ENCODE data around the gene TRMT44.

TRMT44 gene, protein sequence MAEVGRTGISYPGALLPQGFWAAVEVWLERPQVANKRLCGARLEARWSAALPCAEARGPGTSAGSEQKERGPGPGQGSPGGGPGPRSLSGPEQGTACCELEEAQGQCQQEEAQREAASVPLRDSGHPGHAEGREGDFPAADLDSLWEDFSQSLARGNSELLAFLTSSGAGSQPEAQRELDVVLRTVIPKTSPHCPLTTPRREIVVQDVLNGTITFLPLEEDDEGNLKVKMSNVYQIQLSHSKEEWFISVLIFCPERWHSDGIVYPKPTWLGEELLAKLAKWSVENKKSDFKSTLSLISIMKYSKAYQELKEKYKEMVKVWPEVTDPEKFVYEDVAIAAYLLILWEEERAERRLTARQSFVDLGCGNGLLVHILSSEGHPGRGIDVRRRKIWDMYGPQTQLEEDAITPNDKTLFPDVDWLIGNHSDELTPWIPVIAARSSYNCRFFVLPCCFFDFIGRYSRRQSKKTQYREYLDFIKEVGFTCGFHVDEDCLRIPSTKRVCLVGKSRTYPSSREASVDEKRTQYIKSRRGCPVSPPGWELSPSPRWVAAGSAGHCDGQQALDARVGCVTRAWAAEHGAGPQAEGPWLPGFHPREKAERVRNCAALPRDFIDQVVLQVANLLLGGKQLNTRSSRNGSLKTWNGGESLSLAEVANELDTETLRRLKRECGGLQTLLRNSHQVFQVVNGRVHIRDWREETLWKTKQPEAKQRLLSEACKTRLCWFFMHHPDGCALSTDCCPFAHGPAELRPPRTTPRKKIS
- 24.3 to 38.3 (median 24.5) reads per million in 3 experiments for total RNA-seq

DNA sequence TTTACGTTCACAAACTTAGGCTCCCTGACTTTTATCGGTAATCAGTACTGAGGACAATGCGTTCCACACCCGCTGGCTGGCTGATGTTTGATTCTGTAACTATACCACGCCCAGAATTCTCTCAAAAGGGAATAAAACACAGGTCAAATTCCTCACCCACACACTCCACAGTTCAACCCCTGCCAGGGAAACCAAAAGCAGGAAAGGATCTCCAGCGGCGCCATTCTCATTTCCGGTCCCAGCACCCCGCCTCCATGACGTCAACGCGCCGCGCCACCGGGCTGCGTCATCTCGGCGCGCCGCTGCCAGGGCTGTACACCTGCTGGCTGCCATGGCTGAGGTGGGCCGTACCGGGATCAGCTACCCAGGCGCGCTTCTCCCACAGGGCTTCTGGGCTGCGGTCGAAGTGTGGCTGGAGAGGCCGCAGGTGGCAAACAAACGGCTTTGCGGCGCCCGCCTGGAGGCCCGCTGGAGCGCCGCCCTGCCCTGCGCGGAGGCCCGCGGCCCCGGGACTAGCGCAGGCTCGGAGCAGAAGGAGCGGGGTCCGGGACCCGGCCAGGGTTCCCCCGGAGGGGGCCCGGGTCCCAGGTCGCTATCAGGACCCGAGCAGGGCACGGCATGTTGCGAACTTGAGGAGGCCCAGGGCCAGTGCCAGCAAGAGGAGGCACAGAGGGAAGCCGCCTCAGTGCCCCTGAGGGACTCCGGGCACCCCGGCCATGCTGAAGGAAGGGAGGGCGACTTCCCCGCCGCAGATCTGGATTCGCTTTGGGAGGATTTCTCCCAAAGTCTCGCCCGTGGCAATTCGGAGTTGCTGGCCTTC, at the start of gene TRMT44, which contains the start of gene ACOX3:
Gene TRMT44, plus strand, starts transcription at position 286 of the 820 bp plus-strand sequence. Its CDS starts 46 bp downstream, at position 332.
Gene ACOX3, minus strand, starts transcription at position 232 of the 820 bp plus-strand sequence. CDS start 24,202 bp downstream, outside the sequence.
- peak; percentile 95 for DNase-seq

DNA sequence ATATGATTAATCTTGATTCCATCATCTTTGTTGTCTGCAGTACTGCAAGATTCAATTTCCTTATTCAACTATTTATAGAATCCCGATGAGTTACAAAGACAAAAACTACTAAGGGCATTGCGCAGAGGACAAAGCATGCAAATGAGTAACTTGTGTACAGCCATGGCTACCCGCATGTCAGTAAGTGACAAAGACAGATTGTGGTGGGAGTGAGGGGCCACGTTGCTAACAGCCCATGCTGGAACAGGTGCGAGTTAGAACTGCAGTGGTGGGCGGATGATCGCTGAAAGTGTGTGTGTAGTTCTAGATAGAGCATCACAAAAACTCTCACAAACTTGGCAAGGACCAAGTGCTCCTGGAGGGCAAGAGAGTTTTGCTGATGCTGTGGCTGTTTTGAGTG, 49.5 kb upstream of the TRMT44 start:
- no peak for DNase-seq

DNA sequence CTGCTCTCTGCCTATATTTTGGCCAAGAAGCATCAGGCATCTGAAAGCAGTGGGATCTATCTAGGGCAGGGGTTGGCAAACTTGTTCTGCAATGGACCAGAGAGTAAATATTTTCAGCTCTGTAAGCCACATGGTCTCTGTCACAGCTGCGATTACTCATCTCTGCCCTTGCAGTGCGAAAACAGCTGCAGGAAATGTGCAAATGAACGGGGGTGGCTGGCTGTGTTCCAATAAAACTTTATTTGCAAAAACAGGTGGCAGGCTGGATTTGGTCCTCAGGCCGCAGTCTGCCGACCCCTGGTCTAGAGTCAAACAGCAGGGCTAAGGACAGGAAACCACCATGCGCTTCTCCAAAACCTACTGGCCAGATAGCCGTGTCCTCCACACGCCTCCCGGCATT, 48.6 kb upstream of the TRMT44 start:
- DNase-seq, result no peak

DNA sequence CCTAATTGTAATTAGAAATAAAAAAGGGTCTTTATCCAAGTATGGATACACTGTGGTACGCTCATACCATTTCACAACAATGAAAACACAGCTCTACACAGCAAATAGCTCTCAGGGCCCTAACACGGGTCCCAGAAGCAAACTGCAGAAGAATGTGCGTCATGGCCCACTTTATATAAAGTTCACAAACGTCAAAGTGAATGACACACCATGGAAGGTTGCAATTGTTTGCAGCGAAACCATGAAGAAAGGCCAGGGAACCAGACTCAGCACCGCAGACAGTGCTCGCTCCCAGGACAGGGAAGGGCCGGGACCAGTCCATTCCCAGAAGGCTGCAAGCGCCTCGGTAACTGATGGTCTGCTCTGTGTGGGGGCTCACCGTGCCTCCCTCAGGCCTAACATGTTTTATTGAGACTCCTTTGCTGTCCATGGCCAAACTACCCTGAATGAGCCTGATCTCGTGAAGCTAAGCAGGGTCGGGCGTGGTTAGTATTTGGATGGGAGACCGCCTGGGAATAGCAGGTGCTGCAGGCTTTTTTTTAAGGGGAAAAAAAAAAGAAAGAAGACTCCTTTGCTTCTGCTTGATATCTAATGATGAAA, 47.9 kb upstream of the TRMT44 start:
- DNase-seq, result no peak

DNA sequence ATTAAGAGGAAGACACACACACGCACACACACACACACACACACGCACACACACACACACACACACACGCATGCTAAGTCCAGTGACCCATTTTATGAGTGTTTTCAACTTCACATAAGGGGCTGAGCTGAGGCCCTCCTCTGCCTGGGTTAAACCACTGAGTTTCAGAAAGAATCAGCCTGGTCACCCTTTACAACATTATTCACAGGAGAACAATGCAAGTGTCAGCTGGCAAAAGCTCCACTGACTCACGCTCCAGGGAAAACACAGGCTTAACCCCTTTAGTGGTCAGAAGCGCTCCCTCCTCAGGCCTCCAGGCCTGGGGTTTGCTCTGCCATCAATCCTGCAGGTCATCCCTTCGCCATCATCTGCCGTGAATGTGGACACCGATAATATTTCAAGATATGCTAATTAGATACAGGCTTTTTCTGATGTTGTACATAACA, 47.0 kb upstream of the TRMT44 start:
- no peak for DNase-seq

DNA sequence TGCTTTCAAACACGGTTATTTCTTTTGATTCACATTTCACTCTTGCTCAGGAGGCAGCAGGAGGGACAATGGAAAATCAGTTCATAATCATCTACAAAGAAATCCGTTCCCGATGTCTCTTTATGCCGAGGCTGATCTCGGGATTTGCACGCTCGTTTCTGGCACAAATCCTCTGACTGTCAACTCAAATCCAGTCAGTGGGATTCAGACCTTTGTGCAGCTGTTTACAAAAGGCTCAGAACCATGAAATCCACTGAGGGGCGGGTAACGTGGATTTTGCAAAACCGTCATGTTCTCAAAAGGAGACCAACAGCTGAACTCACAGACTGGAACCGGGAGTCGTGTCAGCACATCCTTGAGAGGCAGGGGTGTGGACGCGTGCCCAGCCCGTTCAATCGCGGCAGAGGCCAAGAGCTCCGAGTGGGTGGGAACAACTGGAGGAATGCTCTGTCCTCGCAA, 46.5 kb upstream of the TRMT44 start:
- DNase-seq, result no peak

DNA sequence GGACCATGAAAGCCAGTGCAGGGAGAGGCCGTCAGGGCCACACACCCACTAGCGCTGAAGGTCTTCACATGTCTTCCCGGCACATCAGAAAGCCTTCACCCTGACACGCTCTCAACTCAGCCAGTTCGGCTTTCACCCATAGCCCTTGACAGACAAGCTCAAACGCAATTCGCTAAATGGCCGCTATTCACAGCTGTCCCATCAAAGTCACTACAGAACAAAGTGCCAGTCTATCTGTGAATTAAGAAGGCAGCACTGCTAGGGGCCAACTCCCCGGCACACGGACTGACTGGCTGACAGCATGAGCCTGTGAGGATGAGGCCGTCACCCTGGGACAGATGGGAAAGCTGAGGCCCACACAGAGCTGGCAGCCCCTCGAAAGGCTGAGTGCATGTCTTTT, 45.8 kb upstream of the TRMT44 start:
- no peak for DNase-seq

DNA sequence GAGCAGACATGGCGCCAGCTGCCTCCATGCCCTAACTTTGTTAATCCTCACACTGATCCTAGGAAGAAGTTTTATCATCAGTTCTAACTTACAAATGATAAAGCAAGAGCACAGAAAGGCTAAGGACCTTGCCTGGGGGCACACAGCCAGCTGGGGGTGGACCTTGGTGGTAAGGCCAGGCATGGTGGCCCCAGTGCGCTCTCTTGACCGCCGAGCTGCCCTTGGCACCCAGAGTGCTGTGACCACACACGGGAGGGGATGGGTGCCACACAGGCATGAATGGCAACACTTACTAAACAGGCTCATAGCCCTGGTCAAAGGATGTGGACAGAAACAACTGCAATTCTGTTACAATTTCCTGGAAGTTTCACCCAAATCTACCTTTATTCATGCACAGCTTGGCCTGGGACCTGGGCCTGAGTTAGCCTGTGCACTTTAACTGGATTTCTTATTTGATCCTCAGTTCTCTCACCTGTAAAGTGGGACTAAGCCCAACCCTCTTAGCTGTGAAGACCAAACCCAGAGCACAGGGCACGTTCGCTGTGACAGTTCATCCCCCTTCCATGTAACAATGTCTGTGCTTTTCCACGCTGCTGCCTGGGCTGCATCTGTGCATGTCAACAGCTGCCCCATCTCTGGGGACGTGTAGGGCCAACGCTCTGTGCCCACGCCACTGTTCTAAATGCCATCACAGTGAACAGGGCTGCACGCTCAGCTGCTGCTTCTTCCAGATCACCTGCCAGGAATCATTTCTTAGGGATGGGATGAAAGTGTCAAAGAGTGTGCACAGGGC, 44.9 kb upstream of the TRMT44 start:
- no peak for DNase-seq

DNA sequence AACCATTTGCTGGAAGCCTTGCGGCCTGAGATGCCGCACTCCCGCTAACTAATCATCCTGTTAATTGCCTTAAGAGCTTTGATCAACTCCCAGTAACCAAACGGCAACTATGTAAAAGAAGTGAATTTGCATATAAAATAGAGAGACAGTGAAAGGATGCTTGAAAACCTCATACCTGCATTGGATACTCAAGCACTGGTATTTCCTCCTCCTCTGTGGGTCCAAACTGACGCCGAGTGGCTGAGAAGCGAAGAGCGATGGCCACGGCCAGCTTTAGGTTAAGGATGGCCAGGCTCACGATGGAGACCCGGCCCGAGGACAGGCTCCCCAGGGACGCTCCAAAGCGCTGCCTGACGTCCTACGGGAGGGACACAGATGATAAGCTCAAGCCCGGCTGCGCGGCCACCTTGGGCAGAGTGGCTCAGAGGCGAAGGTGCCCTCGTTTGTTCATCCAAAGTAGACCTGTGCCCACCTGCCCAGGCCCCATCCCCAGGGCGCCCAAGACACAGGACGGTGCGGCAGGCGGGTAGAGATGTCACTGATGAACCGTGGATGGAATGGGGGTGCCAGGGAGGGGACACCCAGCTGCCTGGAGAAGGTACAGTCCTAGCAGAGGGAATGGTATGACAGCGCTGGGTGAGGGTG, 43.7 kb upstream of the TRMT44 start:
- no peak for DNase-seq

DNA sequence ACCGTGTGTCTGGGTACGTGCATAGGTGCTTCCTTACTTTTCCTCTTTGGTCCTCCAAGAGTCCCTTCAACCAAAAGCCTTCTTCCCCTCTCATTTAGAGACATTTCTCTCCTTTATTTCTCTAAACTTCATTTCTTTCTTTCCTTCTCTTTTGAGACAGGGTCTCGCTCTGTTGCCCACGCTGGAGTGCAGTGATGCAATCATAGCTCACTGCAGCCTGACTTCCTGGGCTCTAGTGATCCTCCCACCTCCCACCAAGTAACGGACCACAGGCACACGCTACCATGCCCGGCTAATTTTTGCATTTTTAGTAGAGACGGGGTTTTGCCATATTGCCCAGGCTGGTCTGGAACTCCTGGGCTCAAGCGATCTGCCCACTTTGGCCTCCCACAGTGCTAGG, 42.2 kb upstream of the TRMT44 start:
- no peak for DNase-seq

DNA sequence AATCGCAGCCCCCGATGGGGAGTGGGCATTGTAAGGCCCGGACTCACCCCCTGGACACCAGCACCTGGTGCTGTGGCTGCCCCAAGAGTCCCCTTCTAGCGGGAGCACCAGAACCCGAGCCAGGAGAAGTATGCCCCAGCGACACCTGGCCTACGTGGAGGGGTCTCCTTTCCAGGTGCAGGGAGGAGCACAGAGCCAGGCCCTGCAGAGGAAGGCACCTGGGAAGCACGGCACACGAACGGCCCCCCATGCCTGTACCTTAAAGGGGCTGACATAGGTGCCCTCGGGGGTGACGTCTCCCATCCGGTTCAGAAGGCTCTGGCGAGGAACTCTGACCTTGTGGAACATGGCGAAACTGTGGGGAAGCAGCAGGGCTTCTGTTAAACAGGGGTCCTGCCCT, 41.3 kb upstream of the TRMT44 start:
- DNase-seq, result no peak

DNA sequence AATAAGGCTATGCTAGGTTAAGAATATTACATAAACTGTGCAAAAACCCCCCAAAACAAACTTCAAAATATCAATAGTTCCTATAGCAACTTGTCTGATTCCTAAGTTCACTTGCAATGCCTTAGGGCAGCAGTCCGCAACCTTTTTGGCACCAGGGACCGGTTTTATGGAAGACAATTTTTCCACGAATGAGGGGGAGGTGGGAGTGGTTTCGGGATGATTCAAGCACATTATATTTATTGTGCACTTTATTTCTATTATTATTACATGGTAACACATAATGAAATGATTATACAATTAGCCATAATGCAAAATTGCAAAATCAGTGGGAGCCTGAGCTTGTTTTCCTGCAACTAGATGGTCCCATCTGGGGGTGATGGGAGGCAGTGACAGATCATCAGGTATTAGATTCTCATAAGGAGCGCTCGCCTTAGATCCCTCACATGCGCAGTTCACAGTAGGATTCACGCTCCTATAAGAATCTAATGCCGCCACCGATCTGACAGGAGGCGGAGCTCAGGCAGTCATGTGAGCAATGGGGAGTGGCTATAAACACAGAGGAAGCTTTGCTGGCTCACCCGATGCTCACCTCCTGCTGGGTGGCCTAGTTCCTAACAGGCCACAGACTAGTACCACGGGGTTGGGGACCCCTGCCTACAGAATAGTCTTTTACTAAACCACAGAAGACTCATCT, 39.8 kb upstream of the TRMT44 start:
- DNase-seq, result no peak

DNA sequence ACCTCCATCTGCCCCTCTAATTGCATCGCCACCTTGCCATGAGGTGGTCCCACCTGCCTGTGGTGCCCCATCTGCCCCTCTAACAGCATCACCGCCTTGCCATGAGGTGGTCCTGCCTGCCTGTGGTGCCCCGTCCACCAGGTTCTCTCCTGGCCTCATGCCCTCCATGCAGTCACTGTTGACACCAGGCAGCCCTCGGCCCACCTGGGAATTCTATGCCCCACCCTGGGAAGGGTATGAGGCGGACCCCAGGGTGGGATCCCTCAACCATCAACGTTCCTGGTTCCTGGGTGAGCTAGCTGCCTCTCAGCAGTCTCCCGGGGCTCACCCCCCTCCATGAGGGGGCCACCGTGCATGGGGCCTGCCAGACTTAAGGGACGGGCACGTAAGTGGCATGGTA, 38.9 kb upstream of the TRMT44 start:
- DNase-seq, result no peak

DNA sequence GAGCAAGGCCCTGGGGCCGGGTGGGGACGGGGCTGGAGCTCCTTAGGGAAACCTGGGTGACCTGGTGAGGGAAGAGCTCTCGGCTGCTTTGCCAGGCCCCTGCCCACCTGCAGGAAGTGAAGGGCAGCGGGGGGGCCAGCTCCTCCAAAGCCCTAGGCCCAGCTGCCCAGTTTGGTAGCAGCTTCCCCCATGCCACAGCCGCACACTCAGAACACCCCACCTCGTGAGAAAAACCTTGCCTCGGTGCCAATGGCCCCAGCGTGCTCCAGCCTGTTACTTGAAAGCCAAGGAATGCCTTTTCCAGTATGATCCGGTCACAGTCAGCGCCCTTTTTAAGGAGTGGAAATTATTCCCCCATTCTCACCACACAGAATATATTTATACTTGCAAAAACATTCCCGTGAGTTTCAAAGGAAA, 38.4 kb upstream of the TRMT44 start:
- no peak for DNase-seq

DNA sequence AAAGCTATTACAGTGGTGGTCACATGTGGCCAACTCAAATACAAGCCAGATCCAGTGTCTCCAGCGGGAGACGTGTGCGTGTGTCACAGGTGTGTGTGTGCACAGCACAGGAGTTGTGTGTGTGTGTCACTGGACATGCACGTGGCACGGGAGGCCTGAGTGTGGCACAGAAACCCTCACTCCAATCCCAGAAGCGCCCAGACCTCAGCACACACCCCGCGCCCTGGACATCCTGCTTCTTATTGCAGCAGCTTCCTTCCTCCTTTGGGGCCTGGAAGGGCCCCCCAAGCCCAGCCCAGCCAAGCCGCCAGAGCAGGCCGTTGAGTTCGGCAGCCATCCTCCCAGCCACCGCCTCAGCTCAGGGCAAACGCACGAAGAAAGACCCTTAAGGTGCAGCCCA, 37.9 kb upstream of the TRMT44 start:
- no peak for DNase-seq

DNA sequence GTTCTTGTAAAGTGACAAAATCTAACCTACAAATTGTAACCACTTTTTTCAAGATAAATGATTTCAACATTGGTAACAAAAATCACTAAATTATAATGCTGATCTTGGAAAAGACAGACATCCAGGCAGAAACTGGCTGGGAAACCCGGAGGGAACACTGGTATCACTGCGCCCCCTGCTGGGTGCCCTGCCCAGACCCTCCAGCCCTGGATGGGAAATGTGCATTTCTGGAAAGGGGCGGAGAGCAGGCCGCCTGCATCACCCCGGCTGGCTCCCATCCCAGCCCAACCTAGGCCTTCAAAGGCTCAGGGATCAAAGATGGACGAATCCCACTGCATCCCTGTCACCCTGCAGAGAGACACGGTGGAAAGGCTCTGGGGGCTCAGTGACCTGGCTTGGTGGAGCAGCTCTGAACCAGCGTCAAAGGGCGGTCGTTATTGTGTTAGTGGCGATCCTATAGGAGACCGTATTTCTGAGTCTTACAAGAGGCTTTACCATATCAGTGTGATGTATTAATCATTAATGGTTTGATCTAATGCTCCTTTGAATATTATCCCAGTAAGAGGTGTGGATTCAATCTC, 37.3 kb upstream of the TRMT44 start:
- DNase-seq, result peak; percentile 31

DNA sequence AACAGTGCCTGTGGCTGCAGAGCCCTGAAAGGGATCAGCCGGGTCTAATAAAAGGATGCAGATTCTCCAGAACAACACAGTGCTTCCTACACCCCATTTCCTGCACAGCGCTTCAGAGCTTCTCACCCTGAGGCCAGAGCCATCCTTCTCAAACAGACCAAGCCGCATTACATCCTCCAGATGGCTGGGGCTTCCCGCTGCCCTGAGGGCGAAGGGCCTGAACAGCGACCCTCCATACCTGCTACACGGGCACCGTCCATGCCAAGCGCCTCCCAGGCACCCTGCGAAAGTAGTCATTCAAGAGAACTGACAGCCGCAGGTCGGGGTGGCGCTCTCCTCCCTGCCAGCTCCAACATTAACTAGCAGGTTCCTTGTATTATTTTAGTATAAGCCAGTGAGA, 36.6 kb upstream of the TRMT44 start:
- no peak for DNase-seq

DNA sequence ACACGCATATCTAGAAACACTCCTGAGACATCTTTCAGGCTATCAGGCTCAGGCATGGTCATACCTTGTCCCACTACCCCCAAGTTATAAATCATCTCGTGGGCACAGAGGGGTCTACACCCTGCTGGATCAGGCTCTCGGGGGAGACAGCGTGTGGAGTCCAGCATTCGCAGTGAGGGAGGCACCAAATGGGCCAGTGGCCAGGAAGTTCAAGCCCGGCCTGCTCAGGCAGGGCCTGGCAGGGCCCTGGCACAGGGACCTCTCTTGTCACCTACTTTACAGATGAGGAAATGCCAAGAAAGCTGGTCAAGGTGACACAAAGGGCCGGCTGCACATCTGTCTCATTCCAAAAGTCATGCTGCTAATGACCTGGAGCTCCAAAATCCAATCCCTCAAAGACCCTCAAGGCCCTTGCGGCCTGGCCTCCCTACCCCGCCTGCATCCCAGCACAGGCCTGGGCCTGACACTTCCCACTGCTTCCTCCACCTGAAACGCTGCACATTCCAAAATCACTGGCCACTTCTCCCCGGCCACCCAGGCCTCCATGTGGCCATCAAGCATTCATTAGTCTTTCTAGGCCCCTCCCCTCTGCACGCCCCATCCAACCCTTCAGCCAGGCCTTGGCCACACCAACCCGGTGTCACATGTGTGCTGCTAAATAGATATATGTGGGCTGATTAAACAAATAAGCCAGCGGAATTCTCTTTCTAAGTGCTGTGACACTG, 35.6 kb upstream of the TRMT44 start:
- DNase-seq, result no peak

DNA sequence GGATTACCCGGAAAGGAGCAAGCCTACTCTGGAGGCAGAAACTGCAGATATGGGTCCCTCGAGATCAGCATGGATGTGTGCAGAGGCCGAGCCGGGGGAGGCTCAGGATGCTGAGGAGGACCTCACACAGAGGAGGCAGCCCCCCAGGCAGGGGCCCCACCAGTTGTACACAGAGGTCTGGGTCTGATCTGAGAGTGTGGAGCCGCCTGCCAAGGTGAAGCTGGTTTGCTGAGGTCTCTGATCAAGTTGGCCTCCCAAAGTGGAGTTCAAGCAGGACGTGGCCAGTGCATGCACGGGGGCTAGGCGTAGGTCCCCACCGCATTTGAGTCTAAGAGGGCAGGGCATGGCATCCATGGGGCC, 35.1 kb upstream of the TRMT44 start:
- DNase-seq, result no peak
